ENCODE results near the gene FLOT1. TPM values are rescaled to one million over a fixed set of nuclear protein-coding genes. Genes with fewer than 3 reads are reported as not detected.

The FLOT1 gene
- total RNA-seq, 1 donor, result 101 TPM

DNA sequence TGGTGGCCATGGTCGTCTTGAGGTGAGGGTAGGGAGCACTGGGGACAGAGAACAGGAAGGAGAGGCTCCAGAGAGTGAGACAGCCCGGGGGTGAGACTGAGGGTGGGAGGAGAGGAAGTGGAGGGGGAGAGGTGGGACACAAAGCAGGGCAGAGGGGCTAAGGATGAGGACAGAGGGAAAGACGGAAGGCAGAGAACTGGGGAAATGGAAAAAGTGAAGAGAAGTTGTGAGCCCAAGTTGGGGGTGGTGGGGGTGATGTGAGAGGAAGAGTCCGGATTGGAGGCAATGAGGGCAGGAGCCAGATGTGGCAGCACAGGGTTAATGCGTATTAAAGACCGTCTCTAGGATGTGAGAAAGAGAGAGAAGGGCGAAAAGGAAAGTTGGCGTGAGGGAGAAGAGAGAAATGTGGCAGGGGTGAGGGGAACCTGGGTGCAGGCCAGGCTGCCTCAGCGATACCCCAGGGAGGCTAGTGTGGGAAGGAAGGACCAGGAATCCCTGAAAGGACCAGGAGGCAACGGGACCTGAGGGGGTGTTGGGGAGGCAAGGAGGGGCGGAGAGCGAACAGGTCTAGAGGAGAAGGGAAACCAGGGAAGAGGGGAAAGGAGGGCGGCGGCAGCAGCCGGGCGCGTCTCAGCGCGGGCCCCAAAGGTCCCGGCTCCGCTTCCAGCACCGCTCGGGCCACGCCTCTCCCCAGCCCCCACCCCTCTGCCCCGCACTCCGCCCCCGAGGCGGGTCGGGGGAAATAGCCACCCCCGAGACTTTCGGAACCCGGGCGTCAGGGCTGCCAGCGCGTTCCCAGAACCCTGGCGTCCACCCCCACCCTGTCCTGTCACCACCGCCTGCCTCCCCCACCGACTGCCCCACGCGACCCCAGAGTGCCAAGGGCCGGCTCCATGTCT is 56.2 kb downstream of the FLOT1 start, which contains the start of gene PPP1R18:
Gene PPP1R18, minus strand, starts transcription at position 637 of the 899 bp plus-strand sequence. Its CDS starts 627 bp downstream, at position 10.
- peak within 1 kb of the TSS; percentile 77 for H2AFZ ChIP-seq (ENCODE audit: low read length)
- DNase-seq (ENCODE audit: insufficient read length, low spot score, missing footprints), result peak; percentile 93
- H3K36me3 ChIP-seq (ENCODE audit: insufficient read depth, low read length), result peaks cover 22% of the 10 kb centered on the region

DNA sequence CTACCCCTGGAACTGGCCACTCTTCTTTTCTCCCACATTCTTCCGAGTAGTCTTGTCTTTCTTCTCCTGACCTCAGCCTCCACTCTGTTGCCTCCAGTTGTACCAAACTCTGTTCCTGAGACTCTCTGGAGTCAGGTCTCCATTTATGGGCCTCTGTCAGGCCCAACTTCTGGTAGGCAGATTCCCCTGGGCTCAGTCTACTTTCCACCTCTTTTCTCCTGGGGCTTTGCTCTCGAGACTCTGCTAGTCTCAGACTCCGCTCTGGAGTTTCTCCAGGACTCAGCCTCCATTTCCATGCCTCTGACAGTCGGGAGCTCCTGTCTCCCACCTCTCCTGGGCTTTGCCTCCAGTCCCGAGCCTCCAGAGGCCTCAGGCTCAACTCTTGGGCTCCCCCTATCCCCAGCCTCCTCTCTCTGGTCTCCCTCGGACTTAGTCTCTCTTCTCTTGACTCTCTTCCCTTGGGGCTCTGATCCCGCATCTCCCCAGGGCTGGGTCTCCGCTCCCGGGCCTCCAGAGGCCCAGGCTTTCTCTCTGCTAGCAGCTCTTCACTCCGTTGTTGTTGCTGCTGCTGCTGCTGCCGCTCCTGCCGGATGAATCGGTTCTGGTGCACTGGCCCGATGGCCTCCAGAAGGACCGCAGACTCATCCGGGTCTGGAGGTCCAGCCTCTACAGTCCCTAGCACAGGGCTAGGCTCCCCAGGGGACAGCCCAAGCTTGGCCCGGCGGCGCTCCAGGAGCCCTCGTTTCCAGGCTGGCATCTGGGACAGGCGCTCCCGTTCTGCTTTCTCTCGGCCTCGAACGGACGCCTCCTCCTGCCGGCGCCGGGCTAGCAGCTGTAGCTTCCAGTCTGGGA is 57.1 kb downstream of the FLOT1 start:
- peak; percentile 82 for DNase-seq (ENCODE audit: insufficient read length, low spot score, missing footprints)
- peaks cover 60% of the 10 kb centered on the region for H3K4me1 ChIP-seq (ENCODE audit: insufficient read depth, low read length)
- H3K4me2 ChIP-seq (ENCODE audit: insufficient read depth, low read length), result peak overlapping the region; percentile 96

More for the DNA sequence above, 56.2 kb downstream of the FLOT1 start, which contains the start of gene PPP1R18:
- H3K4me3 ChIP-seq (ENCODE audit: insufficient read depth, low read length), result peak within 1 kb of the TSS; percentile 96
- H3K4me2 ChIP-seq (ENCODE audit: insufficient read depth, low read length), result peak within 1 kb of the TSS; percentile 96
- no peaks in the 10 kb centered on the region for H3K9me3 ChIP-seq (ENCODE audit: low read depth, low read length)
- TF ChIP-seq, protein P1, sequence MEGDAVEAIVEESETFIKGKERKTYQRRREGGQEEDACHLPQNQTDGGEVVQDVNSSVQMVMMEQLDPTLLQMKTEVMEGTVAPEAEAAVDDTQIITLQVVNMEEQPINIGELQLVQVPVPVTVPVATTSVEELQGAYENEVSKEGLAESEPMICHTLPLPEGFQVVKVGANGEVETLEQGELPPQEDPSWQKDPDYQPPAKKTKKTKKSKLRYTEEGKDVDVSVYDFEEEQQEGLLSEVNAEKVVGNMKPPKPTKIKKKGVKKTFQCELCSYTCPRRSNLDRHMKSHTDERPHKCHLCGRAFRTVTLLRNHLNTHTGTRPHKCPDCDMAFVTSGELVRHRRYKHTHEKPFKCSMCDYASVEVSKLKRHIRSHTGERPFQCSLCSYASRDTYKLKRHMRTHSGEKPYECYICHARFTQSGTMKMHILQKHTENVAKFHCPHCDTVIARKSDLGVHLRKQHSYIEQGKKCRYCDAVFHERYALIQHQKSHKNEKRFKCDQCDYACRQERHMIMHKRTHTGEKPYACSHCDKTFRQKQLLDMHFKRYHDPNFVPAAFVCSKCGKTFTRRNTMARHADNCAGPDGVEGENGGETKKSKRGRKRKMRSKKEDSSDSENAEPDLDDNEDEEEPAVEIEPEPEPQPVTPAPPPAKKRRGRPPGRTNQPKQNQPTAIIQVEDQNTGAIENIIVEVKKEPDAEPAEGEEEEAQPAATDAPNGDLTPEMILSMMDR (IDR thresholded peaks at IDR 0.05; ENCODE audit: extremely low read depth, low read depth, low read length), result no peak
- H3K27ac ChIP-seq (ENCODE audit: low read depth, low read length), result peak within 1 kb of the TSS; percentile 91
- H3K4me1 ChIP-seq (ENCODE audit: insufficient read depth, low read length), result peaks cover 55% of the 10 kb centered on the region
- peaks cover 80% of the 10 kb centered on the region for H3K79me2 ChIP-seq (ENCODE audit: insufficient read depth, low read length)
- peaks cover 45% of the 10 kb centered on the region for H4K20me1 ChIP-seq (ENCODE audit: insufficient read depth, low read length)
- no peaks in the 10 kb centered on the region for H3K27me3 ChIP-seq (ENCODE audit: insufficient read depth, low read length)

GRCh38 chr6:30684386-30685156 is 57.9 kb downstream of the FLOT1 start:
- Histone ChIP-seq H3K36me3 (ENCODE audit: insufficient read depth, low read length) (peaks cover 36% of the 10 kb centered on the region), H3K27ac (ENCODE audit: low read depth, low read length) (peak overlapping the region; percentile 91), H2AFZ (ENCODE audit: low read length) (no peak overlapping the region), H3K4me3 (ENCODE audit: insufficient read depth, low read length) (peak overlapping the region; percentile 96), H3K4me1 (ENCODE audit: insufficient read depth, low read length) (peaks cover 60% of the 10 kb centered on the region), H3K27me3 (ENCODE audit: insufficient read depth, low read length) (no peaks in the 10 kb centered on the region), H3K79me2 (ENCODE audit: insufficient read depth, low read length) (peaks cover 93% of the 10 kb centered on the region), H3K9me3 (ENCODE audit: low read depth, low read length) (no peaks in the 10 kb centered on the region), H4K20me1 (ENCODE audit: insufficient read depth, low read length) (peaks cover 58% of the 10 kb centered on the region), H3K4me2 (ENCODE audit: insufficient read depth, low read length) (peak overlapping the region; percentile 96)
- TF ChIP-seq, protein P1 (IDR thresholded peaks at IDR 0.05; ENCODE audit: extremely low read depth, low read depth, low read length), result no peak
- DNase-seq (ENCODE audit: insufficient read length, low spot score, missing footprints), result peak; percentile 81

More for the DNA sequence above, 57.1 kb downstream of the FLOT1 start:
- H2AFZ ChIP-seq (ENCODE audit: low read length), result no peak overlapping the region
- H3K79me2 ChIP-seq (ENCODE audit: insufficient read depth, low read length), result peaks cover 89% of the 10 kb centered on the region
- TF ChIP-seq, protein P1 (IDR thresholded peaks at IDR 0.05; ENCODE audit: extremely low read depth, low read depth, low read length), result peak; percentile 15
- peak overlapping the region; percentile 91 for H3K27ac ChIP-seq (ENCODE audit: low read depth, low read length)
- H3K4me3 ChIP-seq (ENCODE audit: insufficient read depth, low read length), result peak overlapping the region; percentile 96
- H4K20me1 ChIP-seq (ENCODE audit: insufficient read depth, low read length), result peaks cover 50% of the 10 kb centered on the region
- no peaks in the 10 kb centered on the region for H3K9me3 ChIP-seq (ENCODE audit: low read depth, low read length)
- H3K36me3 ChIP-seq (ENCODE audit: insufficient read depth, low read length), result peaks cover 28% of the 10 kb centered on the region
- H3K27me3 ChIP-seq (ENCODE audit: insufficient read depth, low read length), result no peaks in the 10 kb centered on the region

All from osteoblast (primary cell).